Measurements from ENCODE around the gene PCSK9.
"Not testable (repeated sequence)": the region's sequence is repeated elsewhere in the genome, so short reads cannot be mapped to it uniquely, and the experiment has no call there.

The PCSK9 gene

GRCh38 chr1:55089683-55090082 is 50.3 kb downstream of the PCSK9 start:
- TF ChIP-seq, protein P1, sequence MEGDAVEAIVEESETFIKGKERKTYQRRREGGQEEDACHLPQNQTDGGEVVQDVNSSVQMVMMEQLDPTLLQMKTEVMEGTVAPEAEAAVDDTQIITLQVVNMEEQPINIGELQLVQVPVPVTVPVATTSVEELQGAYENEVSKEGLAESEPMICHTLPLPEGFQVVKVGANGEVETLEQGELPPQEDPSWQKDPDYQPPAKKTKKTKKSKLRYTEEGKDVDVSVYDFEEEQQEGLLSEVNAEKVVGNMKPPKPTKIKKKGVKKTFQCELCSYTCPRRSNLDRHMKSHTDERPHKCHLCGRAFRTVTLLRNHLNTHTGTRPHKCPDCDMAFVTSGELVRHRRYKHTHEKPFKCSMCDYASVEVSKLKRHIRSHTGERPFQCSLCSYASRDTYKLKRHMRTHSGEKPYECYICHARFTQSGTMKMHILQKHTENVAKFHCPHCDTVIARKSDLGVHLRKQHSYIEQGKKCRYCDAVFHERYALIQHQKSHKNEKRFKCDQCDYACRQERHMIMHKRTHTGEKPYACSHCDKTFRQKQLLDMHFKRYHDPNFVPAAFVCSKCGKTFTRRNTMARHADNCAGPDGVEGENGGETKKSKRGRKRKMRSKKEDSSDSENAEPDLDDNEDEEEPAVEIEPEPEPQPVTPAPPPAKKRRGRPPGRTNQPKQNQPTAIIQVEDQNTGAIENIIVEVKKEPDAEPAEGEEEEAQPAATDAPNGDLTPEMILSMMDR (conservative IDR thresholded peaks at IDR 0.05) = no peak
- H3K27ac ChIP-seq = no peak overlapping the region

GRCh38 chr1:55092475-55092874 is 53.1 kb downstream of the PCSK9 start:
- no peak overlapping the region for H3K27ac ChIP-seq
- TF ChIP-seq, protein P1 (conservative IDR thresholded peaks at IDR 0.05) = no peak

- TF ChIP-seq, protein P1 (conservative IDR thresholded peaks at IDR 0.05) = no peak
- H3K27ac ChIP-seq = no peak overlapping the region
Measured at GRCh38 chr1:55095095-55095494, 55.7 kb downstream of the PCSK9 start.

GRCh38 chr1:55103891-55104290 is 64.5 kb downstream of the PCSK9 start:
- H3K27ac ChIP-seq = no peak overlapping the region
- TF ChIP-seq, protein P1 (conservative IDR thresholded peaks at IDR 0.05) = no peak

DNA sequence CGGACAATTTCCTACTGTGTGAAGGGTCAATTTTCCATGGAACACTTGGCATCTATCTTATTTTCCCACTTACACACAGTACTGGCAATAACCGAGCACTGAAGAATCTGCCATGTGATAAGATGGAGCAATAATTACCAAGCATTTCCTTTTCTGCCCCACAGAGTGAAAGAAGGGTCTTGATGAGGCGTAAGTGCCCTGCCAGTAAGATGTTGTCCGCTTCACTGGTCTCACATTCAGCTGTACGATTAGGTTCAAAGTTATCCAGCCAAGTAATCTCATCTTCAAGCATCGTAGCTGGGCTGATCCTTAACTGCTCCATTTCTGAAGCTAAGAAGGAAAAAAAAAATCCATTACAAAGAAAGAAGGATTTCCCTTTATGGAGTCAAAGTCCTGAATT is 67.8 kb downstream of the PCSK9 start:
- TF ChIP-seq, protein P1 (conservative IDR thresholded peaks at IDR 0.05) = no peak
- H3K27ac ChIP-seq = no peak overlapping the region

DNA sequence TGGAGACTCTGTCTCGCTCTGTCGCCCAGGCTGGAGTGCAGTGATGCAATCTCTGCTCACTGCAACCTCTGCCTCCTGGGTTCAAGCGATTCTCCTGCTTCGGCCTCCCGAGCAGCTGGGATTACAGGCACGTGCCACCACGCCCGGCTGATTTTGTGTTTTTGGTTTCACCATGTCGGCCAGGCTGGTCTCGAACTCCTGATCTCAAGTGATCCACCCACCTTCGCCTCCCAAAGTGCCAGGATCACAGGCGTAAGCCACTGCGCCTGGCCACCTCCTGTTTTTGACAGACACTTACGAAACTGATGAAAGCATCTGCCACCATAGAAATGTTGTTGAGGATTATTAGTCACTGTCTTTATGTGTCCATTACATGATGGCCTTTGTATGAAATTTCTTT is 69.7 kb downstream of the PCSK9 start:
- H3K27ac ChIP-seq = not testable (repeated sequence)
